GM23248 (cell line): ENCODE results near the gene RAP2A. TPM values are rescaled to one million over a fixed set of nuclear protein-coding genes. Genes with fewer than 3 reads are reported as not detected.

Source experiments
- DNase-seq: peaks from one replicate; pipeline ENCODE4 v3.0.0-alpha.2; 2015
- H2AFZ ChIP-seq: fragments of 200-600 bp; sonication (generic); 2 replicates; pipeline ENCODE4 v1.6.1; 2016; ENCODE audit warnings: antibody characterized with exemption
- H3F3A ChIP-seq: fragments of 200-600 bp; sonication (generic); 2 replicates; pipeline ENCODE4 v1.6.1; 2016; ENCODE audit warnings: mild to moderate bottlenecking, antibody characterized with exemption, mixed run types; ENCODE audit not compliant: insufficient read depth
- H3K27ac ChIP-seq: fragments of 200-600 bp; sonication (generic); 2 replicates; pipeline ENCODE4 v1.5.1; 2016; ENCODE audit warnings: mild to moderate bottlenecking
- H3K27me3 ChIP-seq: fragments of 200-600 bp; sonication (generic); replicated peaks from 2 replicates; pipeline ENCODE4 v1.6.1; 2016; ENCODE audit warnings: mild to moderate bottlenecking; ENCODE audit not compliant: insufficient read depth
- H3K36me3 ChIP-seq: fragments of 200-600 bp; sonication (generic); 2 replicates; pipeline ENCODE4 v1.6.1; 2016; ENCODE audit warnings: low read depth, mild to moderate bottlenecking
- H3K4me1 ChIP-seq: fragments of 200-600 bp; sonication (generic); 2 replicates; pipeline ENCODE4 v1.6.1; 2016; ENCODE audit warnings: mild to moderate bottlenecking; ENCODE audit not compliant: insufficient read depth
- H3K4me2 ChIP-seq: fragments of 200-600 bp; sonication (generic); one replicate; pipeline ENCODE4 v1.6.1; 2016; ENCODE audit warnings: mild to moderate bottlenecking; ENCODE audit not compliant: unreplicated experiment
- H3K4me3 ChIP-seq: fragments of 200-600 bp; sonication (generic); 2 replicates; pipeline ENCODE4 v1.5.1; 2016; ENCODE audit warnings: mild to moderate bottlenecking
- H3K79me2 ChIP-seq: fragments of 200-600 bp; sonication (generic); 2 replicates; pipeline ENCODE4 v1.6.1; 2016; ENCODE audit warnings: mild to moderate bottlenecking; ENCODE audit not compliant: insufficient read depth
- H3K9ac ChIP-seq: fragments of 200-600 bp; sonication (generic); 2 replicates; pipeline ENCODE4 v1.6.1; 2016; ENCODE audit warnings: mild to moderate bottlenecking
- H3K9me2 ChIP-seq: fragments of 200-600 bp; sonication (generic); 2 replicates; pipeline ENCODE4 v1.6.1; 2016; ENCODE audit warnings: mixed run types, mild to moderate bottlenecking, moderate library complexity; ENCODE audit not compliant: insufficient read depth
- H3K9me3 ChIP-seq: fragments of 200-600 bp; sonication (generic); one replicate; pipeline ENCODE4 v1.6.1; 2017; ENCODE audit warnings: low read depth
- H4K20me1 ChIP-seq: fragments of 200-600 bp; sonication (generic); 2 replicates; pipeline ENCODE4 v1.6.0; 2016; ENCODE audit not compliant: insufficient read depth
- EZH2 ChIP-seq: fragments of 200-600 bp; sonication (generic); IDR thresholded peaks from 2 replicates; pipeline ENCODE4 v1.6.1; 2018; ENCODE audit warnings: antibody characterized with exemption, mild to moderate bottlenecking; ENCODE audit not compliant: insufficient read depth, poor library complexity, severe bottlenecking
- EZH2phosphoT487 ChIP-seq: fragments of 200-600 bp; sonication (generic); IDR thresholded peaks from 2 replicates; pipeline ENCODE4 v1.6.1; 2018; ENCODE audit warnings: antibody characterized with exemption, moderate library complexity, mild to moderate bottlenecking, low read depth; ENCODE audit not compliant: insufficient read depth
- WGBS, 2 experiments: methylation state at CpG; one replicate each; pipeline ENCODE4 v1.1.6; 2015 to 2017; ENCODE audit warnings: low lambda C conversion rate in 2 of 2, low coverage in 1 of 2; ENCODE audit errors: missing lambda C conversion rate in 2 of 2; 5-methylcytosine and 5-hydroxymethylcytosine counted together
- in situ Hi-C: fragments of 300-500 bp; cut with MboI; formaldehyde crosslinking; loops from 2 replicates; pipeline ENCODE4 v1.15.0; 2020
- polyA plus RNA-seq: library from polyadenylated mRNA; unstranded; fragments of >200 nt; fragmentation: Nextera tagmentation; extraction: Ambion mirVana; gene quantifications from 2 replicates; pipeline ENCODE4 v1.2.1, GENCODE V29; 2016
- total RNA-seq: library from RNA; depleted of rRNA; stranded (reverse); fragments of >200 nt; shearing (Covaris generic); gene quantifications from 2 replicates; pipeline ENCODE4 v1.2.3, GENCODE V29; 2014

The RAP2A gene
- total and polyA plus RNA-seq, 2 experiments from 2014 or later: 3.8 to 23.9 TPM

GRCh38 chr13:97432917-97433726, 847 bp upstream of the RAP2A start:
- peak overlapping the region; percentile 97 for H2AFZ ChIP-seq
- DNase-seq: peak; percentile 100
- H3K4me1 ChIP-seq: peaks cover 33% of the 10 kb centered on the region
- in situ Hi-C loops: no loop called here
- TF ChIP-seq EZH2phosphoT487 (no peak), EZH2 (no peak)
- H3K27ac ChIP-seq: peak overlapping the region; percentile 100
- WGBS, 2 experiments: 0 to 1% methylated on average over 46 to 49 of the region's 50 CpGs
- H3K9me2 ChIP-seq: no peaks in the 10 kb centered on the region
- peaks cover 11% of the 10 kb centered on the region; the same call in 1 of the 2 replicates for H3F3A ChIP-seq
- H3K9ac ChIP-seq: peak overlapping the region; percentile 100
- H3K79me2 ChIP-seq: peaks cover 36% of the 10 kb centered on the region
- H3K4me2 ChIP-seq: peak overlapping the region; percentile 99
- H3K4me3 ChIP-seq: peak overlapping the region; percentile 99
- H4K20me1 ChIP-seq: no peaks in the 10 kb centered on the region
- no peaks in the 10 kb centered on the region for H3K27me3 ChIP-seq
- no peaks in the 10 kb centered on the region for H3K9me3 ChIP-seq
- H3K36me3 ChIP-seq: no peaks in the 10 kb centered on the region

DNA sequence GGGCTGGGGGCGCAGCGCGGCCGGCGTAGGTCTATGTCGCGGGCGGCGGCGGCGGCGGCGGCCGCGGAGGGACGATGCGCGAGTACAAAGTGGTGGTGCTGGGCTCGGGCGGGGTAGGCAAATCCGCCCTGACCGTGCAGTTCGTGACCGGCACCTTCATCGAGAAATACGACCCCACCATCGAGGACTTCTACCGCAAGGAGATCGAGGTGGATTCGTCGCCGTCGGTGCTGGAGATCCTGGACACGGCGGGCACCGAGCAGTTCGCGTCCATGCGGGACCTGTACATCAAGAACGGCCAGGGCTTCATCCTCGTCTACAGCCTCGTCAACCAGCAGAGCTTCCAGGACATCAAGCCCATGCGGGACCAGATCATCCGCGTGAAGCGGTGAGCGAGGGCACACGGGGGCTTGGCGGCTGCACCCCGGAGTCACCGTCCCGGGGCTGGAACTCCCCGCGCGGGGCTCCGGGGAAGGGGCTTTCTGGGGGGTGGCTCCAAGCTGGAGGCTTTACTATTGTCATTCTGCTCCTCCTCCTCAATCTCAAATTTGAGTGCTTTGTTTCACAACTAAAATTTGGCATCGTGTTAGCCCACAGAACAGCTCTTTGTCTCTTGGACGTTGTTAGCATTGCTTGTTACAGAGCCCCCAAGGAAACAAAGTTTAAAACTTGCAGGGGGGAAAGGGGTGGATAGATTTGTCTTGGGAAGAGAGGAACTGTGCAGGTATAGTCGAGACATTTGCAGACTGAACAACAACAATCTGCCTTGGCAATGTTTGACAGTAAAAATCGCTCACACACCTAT, 630 bp downstream of the RAP2A start:
- Histone ChIP-seq H3K9ac (peak overlapping the region; percentile 77), H3K4me2 (peak overlapping the region; percentile 86), H4K20me1 (no peaks in the 10 kb centered on the region), H3K27me3 (no peaks in the 10 kb centered on the region), H3K4me3 (peak overlapping the region; percentile 92), H3K9me2 (no peaks in the 10 kb centered on the region), H3K4me1 (peaks cover 40% of the 10 kb centered on the region), H2AFZ (peak overlapping the region; percentile 78), H3K79me2 (peaks cover 51% of the 10 kb centered on the region), H3K27ac (peak overlapping the region; percentile 22; the same call in 1 of the 2 replicates), H3F3A (peaks cover 10% of the 10 kb centered on the region; the same call in 1 of the 2 replicates), H3K9me3 (no peaks in the 10 kb centered on the region), H3K36me3 (no peaks in the 10 kb centered on the region)
- in situ Hi-C loops: no loop called here
- WGBS, 2 experiments: 1% methylated on average over 37 to 48 of the region's 60 CpGs
- DNase-seq: peak; percentile 62
- TF ChIP-seq EZH2phosphoT487 (no peak), EZH2 (no peak)

DNA sequence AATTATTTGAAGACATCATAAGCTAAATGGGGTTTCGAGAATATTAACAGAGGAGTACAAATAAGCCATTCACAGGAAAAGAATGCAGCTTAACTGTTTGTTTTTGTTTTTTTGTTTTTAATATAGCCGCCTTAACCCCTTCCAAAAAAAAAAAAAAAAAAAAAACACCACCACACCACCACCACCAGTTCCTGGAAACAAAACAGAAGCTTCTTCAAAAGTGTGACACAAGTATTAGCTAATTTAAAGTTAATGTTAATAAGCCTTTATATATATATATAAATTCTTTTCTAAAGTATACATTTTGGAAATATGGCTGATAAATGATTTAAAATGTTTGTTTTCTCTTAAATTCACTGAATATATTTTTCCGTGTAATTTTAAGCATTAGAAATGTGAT, 1.4 kb downstream of the RAP2A start:
- WGBS, 2 experiments: 6 to 14% methylated on average over 3 of the region's 3 CpGs
- Histone ChIP-seq H3K4me2 (peak overlapping the region; percentile 86), H3K9ac (peak overlapping the region; percentile 77), H3K79me2 (peaks cover 52% of the 10 kb centered on the region), H3K9me3 (no peaks in the 10 kb centered on the region), H3K9me2 (no peaks in the 10 kb centered on the region), H3F3A (peaks cover 3% of the 10 kb centered on the region; the same call in 1 of the 2 replicates), H3K4me3 (peak overlapping the region; percentile 92), H3K4me1 (peaks cover 37% of the 10 kb centered on the region), H3K27me3 (no peaks in the 10 kb centered on the region), H3K36me3 (no peaks in the 10 kb centered on the region), H2AFZ (peak overlapping the region; percentile 78; the same call in 1 of the 2 replicates), H4K20me1 (no peaks in the 10 kb centered on the region), H3K27ac (no peak overlapping the region)
- no peak for DNase-seq
- TF ChIP-seq EZH2 (no peak), EZH2phosphoT487 (no peak)
- in situ Hi-C loops: no loop called here

GRCh38 chr13:97435794-97436193, 1.8 kb downstream of the RAP2A start:
- in situ Hi-C loops: no loop called here
- DNase-seq: peak; percentile 47
- H3K9ac ChIP-seq: peak overlapping the region; percentile 77
- peak overlapping the region; percentile 23; the same call in 1 of the 2 replicates for H2AFZ ChIP-seq
- 4% methylated on average over 5 of the region's 5 CpGs for WGBS, 2 experiments
- no peaks in the 10 kb centered on the region for H3K9me3 ChIP-seq
- H3K27ac ChIP-seq: no peak overlapping the region
- TF ChIP-seq EZH2 (no peak), EZH2phosphoT487 (no peak)
- H3K4me2 ChIP-seq: peak overlapping the region; percentile 86
- peak overlapping the region; percentile 92 for H3K4me3 ChIP-seq
- H3K36me3 ChIP-seq: no peaks in the 10 kb centered on the region
- H3K9me2 ChIP-seq: no peaks in the 10 kb centered on the region
- no peaks in the 10 kb centered on the region for H3F3A ChIP-seq
- H4K20me1 ChIP-seq: no peaks in the 10 kb centered on the region
- peaks cover 54% of the 10 kb centered on the region for H3K79me2 ChIP-seq
- peaks cover 37% of the 10 kb centered on the region for H3K4me1 ChIP-seq
- H3K27me3 ChIP-seq: no peaks in the 10 kb centered on the region
